ENCODE measurements around the gene ASS1.

DNA sequence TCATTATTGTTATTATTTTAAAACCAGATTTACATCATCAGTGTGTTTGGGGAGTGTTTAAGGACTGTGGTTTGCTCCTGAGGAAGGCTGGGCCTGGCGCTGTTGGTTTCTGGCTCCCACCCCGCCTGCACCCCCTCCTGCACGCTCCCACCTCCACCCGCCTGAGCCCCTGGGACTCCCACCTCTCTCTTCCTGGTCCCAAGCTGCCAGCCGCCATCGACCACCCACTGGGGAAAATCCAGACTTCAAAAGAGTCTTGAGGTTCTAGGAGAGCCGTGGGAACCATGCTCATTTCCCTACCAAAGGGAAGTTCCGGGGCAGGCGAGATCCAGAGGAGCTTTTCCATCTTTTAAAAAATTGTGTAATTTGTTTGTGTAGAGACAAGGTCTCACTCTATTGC, 99.6 kb downstream of the ASS1 start:
- TF ChIP-seq, protein P1, sequence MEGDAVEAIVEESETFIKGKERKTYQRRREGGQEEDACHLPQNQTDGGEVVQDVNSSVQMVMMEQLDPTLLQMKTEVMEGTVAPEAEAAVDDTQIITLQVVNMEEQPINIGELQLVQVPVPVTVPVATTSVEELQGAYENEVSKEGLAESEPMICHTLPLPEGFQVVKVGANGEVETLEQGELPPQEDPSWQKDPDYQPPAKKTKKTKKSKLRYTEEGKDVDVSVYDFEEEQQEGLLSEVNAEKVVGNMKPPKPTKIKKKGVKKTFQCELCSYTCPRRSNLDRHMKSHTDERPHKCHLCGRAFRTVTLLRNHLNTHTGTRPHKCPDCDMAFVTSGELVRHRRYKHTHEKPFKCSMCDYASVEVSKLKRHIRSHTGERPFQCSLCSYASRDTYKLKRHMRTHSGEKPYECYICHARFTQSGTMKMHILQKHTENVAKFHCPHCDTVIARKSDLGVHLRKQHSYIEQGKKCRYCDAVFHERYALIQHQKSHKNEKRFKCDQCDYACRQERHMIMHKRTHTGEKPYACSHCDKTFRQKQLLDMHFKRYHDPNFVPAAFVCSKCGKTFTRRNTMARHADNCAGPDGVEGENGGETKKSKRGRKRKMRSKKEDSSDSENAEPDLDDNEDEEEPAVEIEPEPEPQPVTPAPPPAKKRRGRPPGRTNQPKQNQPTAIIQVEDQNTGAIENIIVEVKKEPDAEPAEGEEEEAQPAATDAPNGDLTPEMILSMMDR (conservative IDR thresholded peaks at IDR 0.05), result no peak
- TF ChIP-seq EZH2 (IDR thresholded peaks at IDR 0.05; ENCODE audit: low read depth), result no peak

All from PC-9 (cell line).